Gastrocnemius medialis (tissue), 4 donors: Measurements from ENCODE around the gene CDCP2.

Experiments
- POLR2A ChIP-seq, 2 donors: fragments of 450-650 bp; IDR thresholded peaks; one replicate each; pipeline ENCODE4 v1.6.1; 2017; ENCODE audit warnings: antibody characterized with exemption in 2 of 2, mild to moderate bottlenecking in 2 of 2, moderate library complexity in 2 of 2
- TF ChIP-seq, protein P1 (sequence below), 5 experiments: fragments of 450-650 bp in 3 of 5; fragments of 200-600 bp in 2 of 5; sonication (generic) in 2 of 5; IDR thresholded peaks in 4 of 5; conservative IDR thresholded peaks in 1 of 5; 1 replicate in 4 of 5; 2 replicates in 1 of 5; pipeline ENCODE4 v1.5.1; 2016 to 2019; ENCODE audit warnings: antibody characterized with exemption in 5 of 5, mild to moderate bottlenecking in 3 of 5, moderate library complexity in 3 of 5

GRCh38 chr1:54125386-54126070 is 27.3 kb downstream of the CDCP2 start:
- TF ChIP-seq, protein P1, sequence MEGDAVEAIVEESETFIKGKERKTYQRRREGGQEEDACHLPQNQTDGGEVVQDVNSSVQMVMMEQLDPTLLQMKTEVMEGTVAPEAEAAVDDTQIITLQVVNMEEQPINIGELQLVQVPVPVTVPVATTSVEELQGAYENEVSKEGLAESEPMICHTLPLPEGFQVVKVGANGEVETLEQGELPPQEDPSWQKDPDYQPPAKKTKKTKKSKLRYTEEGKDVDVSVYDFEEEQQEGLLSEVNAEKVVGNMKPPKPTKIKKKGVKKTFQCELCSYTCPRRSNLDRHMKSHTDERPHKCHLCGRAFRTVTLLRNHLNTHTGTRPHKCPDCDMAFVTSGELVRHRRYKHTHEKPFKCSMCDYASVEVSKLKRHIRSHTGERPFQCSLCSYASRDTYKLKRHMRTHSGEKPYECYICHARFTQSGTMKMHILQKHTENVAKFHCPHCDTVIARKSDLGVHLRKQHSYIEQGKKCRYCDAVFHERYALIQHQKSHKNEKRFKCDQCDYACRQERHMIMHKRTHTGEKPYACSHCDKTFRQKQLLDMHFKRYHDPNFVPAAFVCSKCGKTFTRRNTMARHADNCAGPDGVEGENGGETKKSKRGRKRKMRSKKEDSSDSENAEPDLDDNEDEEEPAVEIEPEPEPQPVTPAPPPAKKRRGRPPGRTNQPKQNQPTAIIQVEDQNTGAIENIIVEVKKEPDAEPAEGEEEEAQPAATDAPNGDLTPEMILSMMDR (IDR thresholded peaks at IDR 0.05 in 4 of 5, conservative IDR thresholded peaks at IDR 0.05 in 1 of 5) = peak in 4 of 5 experiments; percentile 40 to 63 (median 54)
- TF ChIP-seq POLR2A (IDR thresholded peaks at IDR 0.05) = no peak
